Panc1 (cell line): ENCODE results near the gene DHRS4. TPM values are rescaled to one million over a fixed set of nuclear protein-coding genes. Genes with fewer than 3 reads are reported as not detected.
"Not testable (repeated sequence)": the region's sequence is repeated elsewhere in the genome, so short reads cannot be mapped to it uniquely, and the experiment has no call there.

Source experiments
- ATAC-seq: fragments of 200-7000 bp; cut with Tn5 transposase; 2 replicates; pipeline ENCODE4 v1.9.1; 2020; ENCODE audit warnings: mild to moderate bottlenecking, moderate library complexity
- BruUV-seq: library from RNA; stranded (reverse); fragments of 400-500 nt; replicated peaks from 2 replicates; lab custom pipeline; 2021; lab: Mats Ljungman, UMichigan
- CTCF ChIA-PET: fragments of 300-600 bp; sonication (Branson Sonifier 250); formaldehyde crosslinking; loops from one replicate; lab custom pipeline; 2022; ENCODE audit warnings: antibody characterized with exemption; lab: Charles Lee
- POLR2A ChIA-PET: fragments of 300-600 bp; sonication (Branson Sonifier 250); formaldehyde crosslinking; loops from one replicate; lab custom pipeline; 2022; ENCODE audit warnings: antibody characterized with exemption; lab: Charles Lee
- DNase-seq: peaks from one replicate; pipeline ENCODE4 v3.0.0-alpha.2; 2010; ENCODE audit warnings: low read depth, low spot score
- H3K27ac ChIP-seq: 2 replicates; pipeline ENCODE4 v1.5.1; 2011; ENCODE audit warnings: mild to moderate bottlenecking, low read length, inconsistent platforms
- H3K27me3 ChIP-seq: fragments of 200-500 bp; sonication (Bioruptor generic); 2 replicates; pipeline ENCODE4 v1.6.0; 2014; ENCODE audit warnings: low read length, inconsistent platforms; ENCODE audit not compliant: control insufficient read depth, insufficient read depth
- H3K36me3 ChIP-seq: fragments of 200-500 bp; sonication (Bioruptor generic); 2 replicates; pipeline ENCODE4 v1.5.1; 2014; ENCODE audit warnings: inconsistent platforms, mild to moderate bottlenecking, low read length, moderate library complexity; ENCODE audit not compliant: control insufficient read depth, insufficient read depth
- H3K4me1 ChIP-seq: 2 replicates; pipeline ENCODE4 v1.5.1; 2011; ENCODE audit warnings: inconsistent platforms, mild to moderate bottlenecking, low read length, moderate library complexity; ENCODE audit not compliant: control insufficient read depth, insufficient read depth
- H3K4me3 ChIP-seq, 2 experiments: 2 replicates each; pipeline ENCODE4 v1.5.1; 2011 to 2012; ENCODE audit warnings: low read depth in 2 of 2, low read length in 2 of 2, mild to moderate bottlenecking in 2 of 2, inconsistent platforms in 1 of 2, moderate library complexity in 1 of 2
- H3K9me3 ChIP-seq: fragments of 200-500 bp; sonication (Bioruptor generic); 2 replicates; pipeline ENCODE4 v1.5.1; 2014; ENCODE audit warnings: low read depth, mild to moderate bottlenecking, inconsistent platforms, low read length, moderate library complexity; ENCODE audit not compliant: control insufficient read depth, insufficient read depth
- CTCF ChIP-seq: fragments of 450-650 bp; IDR thresholded peaks from 2 replicates; pipeline ENCODE4 v1.5.1; 2017; ENCODE audit warnings: mild to moderate bottlenecking
- in situ Hi-C: cut with HindIII; loops from 2 replicates; pipeline ENCODE4 v1.10.0; 2016; ENCODE audit warnings: low sequenced_read_pairs, low pct_unique_long_range_greater_than_20kb
- intact Hi-C: fragments of 100-400 bp; cut with micrococcal nuclease; formaldehyde crosslinking; loops from one replicate; pipeline ENCODE4 v1.10.0; 2022; ENCODE audit not compliant: unreplicated experiment
- total RNA-seq: library from RNA; stranded (reverse); gene quantifications from one replicate; pipeline ENCODE4 v1.2.1, GENCODE V29; 2021; ENCODE audit not compliant: unreplicated experiment

DHRS4 gene
- total RNA-seq, 1 experiment from 2014 or later, result 13.5 TPM

- H3K9me3 ChIP-seq, H3K4me1 ChIP-seq, POLR2A ChIA-PET, CTCF ChIA-PET, H3K36me3 ChIP-seq, H3K27me3 ChIP-seq, BruUV-seq, in situ Hi-C loops, DNase-seq: not testable (repeated sequence)
- peak; percentile 13 for ATAC-seq
- intact Hi-C loops, result loop anchor here (5.0 kb wide), 1 partner anchor 227 kb away; no protein-coding TSS in a partner anchor
- H3K4me3 ChIP-seq, result peak overlapping the region; percentile 68 to 69
- TF ChIP-seq CTCF, result peak; percentile 65
- H3K27ac ChIP-seq, result peak overlapping the region; percentile 75
Observed at GRCh38 chr14:23954279-23954614, 677 bp downstream of the DHRS4 start.

GRCh38 chr14:23954965-23955364 is 1.4 kb downstream of the DHRS4 start:
- not testable (repeated sequence) for H3K9me3 ChIP-seq

GRCh38 chr14:23955811-23956210 is 2.2 kb downstream of the DHRS4 start:
- ATAC-seq, H3K4me3 ChIP-seq, DNase-seq, H3K36me3 ChIP-seq, intact Hi-C loops, CTCF ChIA-PET, BruUV-seq, H3K27ac ChIP-seq, H3K9me3 ChIP-seq, POLR2A ChIA-PET, in situ Hi-C loops, H3K27me3 ChIP-seq, H3K4me1 ChIP-seq: not testable (repeated sequence)

More at GRCh38 chr14:23954965-23955364, 1.4 kb downstream of the DHRS4 start:
- H3K4me3 ChIP-seq, POLR2A ChIA-PET, in situ Hi-C loops, DNase-seq, H3K36me3 ChIP-seq, H3K27me3 ChIP-seq, H3K4me1 ChIP-seq, H3K27ac ChIP-seq, CTCF ChIA-PET, BruUV-seq, ATAC-seq: not testable (repeated sequence)
- intact Hi-C loops, result loop anchor here (5.0 kb wide), 1 partner anchor 228 kb away; no protein-coding TSS in a partner anchor

- in situ Hi-C loops, H3K9me3 ChIP-seq, DNase-seq, POLR2A ChIA-PET, H3K4me1 ChIP-seq, H3K4me3 ChIP-seq, H3K27me3 ChIP-seq, intact Hi-C loops, CTCF ChIA-PET, BruUV-seq, H3K27ac ChIP-seq, H3K36me3 ChIP-seq, ATAC-seq: not testable (repeated sequence)
Observed at GRCh38 chr14:23957913-23958569, 4.5 kb downstream of the DHRS4 start.

GRCh38 chr14:23960899-23961298 is 7.3 kb downstream of the DHRS4 start:
- in situ Hi-C loops, H3K36me3 ChIP-seq, POLR2A ChIA-PET, H3K9me3 ChIP-seq, ATAC-seq, H3K27ac ChIP-seq, BruUV-seq, CTCF ChIA-PET, intact Hi-C loops, DNase-seq, H3K27me3 ChIP-seq, H3K4me1 ChIP-seq, H3K4me3 ChIP-seq: not testable (repeated sequence)

- DNase-seq, H3K9me3 ChIP-seq, intact Hi-C loops, BruUV-seq, H3K27ac ChIP-seq, H3K36me3 ChIP-seq, ATAC-seq, H3K4me1 ChIP-seq, CTCF ChIA-PET, POLR2A ChIA-PET, H3K27me3 ChIP-seq, in situ Hi-C loops, H3K4me3 ChIP-seq: not testable (repeated sequence)
Observed at GRCh38 chr14:23961704-23962103, 8.1 kb downstream of the DHRS4 start.

GRCh38 chr14:23969130-23969480 is 15.5 kb downstream of the DHRS4 start:
- POLR2A ChIA-PET, H3K4me3 ChIP-seq, H3K27ac ChIP-seq, in situ Hi-C loops, H3K36me3 ChIP-seq, ATAC-seq, H3K27me3 ChIP-seq, H3K9me3 ChIP-seq, H3K4me1 ChIP-seq, CTCF ChIA-PET, intact Hi-C loops, DNase-seq, BruUV-seq: not testable (repeated sequence)
